K562 (cell line): Measurements from ENCODE around the gene RPE. TPM values are rescaled to one million over a fixed set of nuclear protein-coding genes. Genes with fewer than 3 reads are reported as not detected.

ENCODE experiments used
- ATF1 ChIP-seq, 2 experiments: fragments of 450-650 bp in 1 of 2; IDR thresholded peaks; 2 replicates each; pipeline ENCODE4 v1.6.1; 2016; ENCODE audit warnings: missing compliant biosample characterization in 1 of 2, missing genetic modification characterization in 1 of 2
- ATF3 ChIP-seq, 2 experiments: fragments of 450-650 bp in 1 of 2; sonication (generic) in 1 of 2; formaldehyde crosslinking in 1 of 2; IDR thresholded peaks in 1 of 2; conservative IDR thresholded peaks in 1 of 2; 2 replicates each; pipeline versions ENCODE4 v1.6.1 to v1.8.1; 2016 to 2023; ENCODE audit warnings: mild to moderate bottlenecking in 2 of 2, moderate library complexity in 2 of 2, inconsistent platforms in 1 of 2, missing genetic modification reagents in 1 of 2
- CBFA2T2 ChIP-seq: fragments of 450-650 bp; conservative IDR thresholded peaks from 2 replicates; pipeline ENCODE4 v1.6.1; 2017; ENCODE audit warnings: mild to moderate bottlenecking
- NKRF ChIP-seq: fragments of 450-650 bp; IDR thresholded peaks from 2 replicates; pipeline ENCODE4 v1.6.1; 2016; ENCODE audit warnings: borderline replicate concordance
- POLR3G ChIP-seq: IDR thresholded peaks from 2 replicates; pipeline ENCODE4 v1.6.1; 2011; ENCODE audit not compliant: insufficient read length, insufficient replicate concordance; ENCODE audit errors: extremely low read depth
- RREB1 ChIP-seq: fragments of 250-450 bp; sonication (Bioruptor Pico); IDR thresholded peaks from 2 replicates; pipeline ENCODE4 v1.4.0; 2020
- STAT5A ChIP-seq: IDR thresholded peaks from 2 replicates; pipeline ENCODE4 v1.6.1; 2012; ENCODE audit warnings: low read length, inconsistent platforms, borderline replicate concordance
- TAF9B ChIP-seq: fragments of 450-650 bp; IDR thresholded peaks from 2 replicates; pipeline ENCODE4 v1.6.1; 2018; ENCODE audit warnings: mild to moderate bottlenecking; ENCODE audit not compliant: partially characterized antibody
- ZNF707 ChIP-seq: fragments of 250-450 bp; sonication (Bioruptor Pico); conservative IDR thresholded peaks from 2 replicates; pipeline ENCODE4 v1.8.0; 2022; ENCODE audit warnings: inconsistent platforms, mild to moderate bottlenecking, moderate library complexity
- polyA plus RNA-seq, 8 experiments: library from polyadenylated mRNA; depleted of rRNA in 4 of 8; stranded (reverse) in 5 of 8; unstranded in 3 of 8; fragments of >200 nt; fragmentation: Nextera tagmentation in 2 of 8; fragmentation: Illumina TruSeq in 1 of 8; extraction: Ambion mirVana in 2 of 8; extraction: Trizol in 1 of 8; gene quantifications; 2 replicates each; pipeline versions ENCODE4 v1.2.1 to v1.2.3, GENCODE V29; 2011 to 2014; ENCODE audit warnings: inconsistent platforms in 1 of 8, missing spikeins in 1 of 8
- total RNA-seq, 7 experiments: library from RNA; depleted of rRNA in 6 of 7; stranded (reverse); fragments of >200 nt in 6 of 7; fragmentation: Illumina TruSeq in 2 of 7; extraction: Trizol in 2 of 7; gene quantifications; 2 replicates each; pipeline versions ENCODE4 v1.2.1 to v1.2.3, GENCODE V29; 2011 to 2021; ENCODE audit warnings: low replicate concordance in 1 of 7

RPE gene
- total and polyA plus RNA-seq, 9 of the 15 experiments (the other 6 are each of a cell fraction or from before 2014, with no cell fraction given), result 33.5 to 65.3 (median 50.4) TPM

- no peak for TF ChIP-seq RREB1 (CRISPR knock-in tag)
- no peak for TF ChIP-seq CBFA2T2
- TF ChIP-seq NKRF, result no peak
- no peak for TF ChIP-seq STAT5A
- no peak for TF ChIP-seq ATF1 (CRISPR knock-in tag; IDR thresholded peaks at IDR 0.05)
- TF ChIP-seq ATF1 (tag; IDR thresholded peaks at IDR 0.05), result no peak
- no peak for TF ChIP-seq ZNF707
- TF ChIP-seq POLR3G, result no peak
- TF ChIP-seq ATF3 (IDR thresholded peaks at IDR 0.05), result no peak
- TF ChIP-seq ATF3 (CRISPR knock-in tag; conservative IDR thresholded peaks at IDR 0.05), result no peak
- TF ChIP-seq TAF9B, result no peak
Observed at GRCh38 chr2:210050885-210051284, 48.4 kb downstream of the RPE start (continued).
